GM12873 (cell line): ENCODE data around the gene CFAP68.

ENCODE experiments used
- CTCF ChIP-seq: IDR thresholded peaks from 2 replicates; pipeline ENCODE4 v1.5.1; 2012; ENCODE audit warnings: low read depth, mild to moderate bottlenecking, moderate library complexity, low read length, control low read depth; ENCODE audit not compliant: insufficient read depth; ENCODE audit errors: missing control alignments

CFAP68 gene

GRCh38 chr11:111920908-111921307, 41.6 kb downstream of the CFAP68 start:
- no peak for TF ChIP-seq CTCF

GRCh38 chr11:111921541-111922230, 42.3 kb downstream of the CFAP68 start:
- no peak for TF ChIP-seq CTCF

GRCh38 chr11:111922803-111923202, 43.5 kb downstream of the CFAP68 start:
- TF ChIP-seq CTCF = no peak

- TF ChIP-seq CTCF = no peak
These were observed 44.0 kb downstream of the CFAP68 start for GRCh38 chr11:111923351-111923788.

- TF ChIP-seq CTCF = no peak
These were observed 44.6 kb downstream of the CFAP68 start for GRCh38 chr11:111923951-111924350.

- no peak for TF ChIP-seq CTCF
These were observed 46.6 kb downstream of the CFAP68 start for GRCh38 chr11:111925953-111926352.

GRCh38 chr11:111926505-111927391, 47.4 kb downstream of the CFAP68 start:
- TF ChIP-seq CTCF = no peak
